ENCODE results near the gene SLC45A1. TPM values are rescaled to one million over a fixed set of nuclear protein-coding genes. Genes with fewer than 3 reads are reported as not detected.

The SLC45A1 gene
- total RNA-seq, 1 donor from 2014 or later, result 6.6 TPM

DNA sequence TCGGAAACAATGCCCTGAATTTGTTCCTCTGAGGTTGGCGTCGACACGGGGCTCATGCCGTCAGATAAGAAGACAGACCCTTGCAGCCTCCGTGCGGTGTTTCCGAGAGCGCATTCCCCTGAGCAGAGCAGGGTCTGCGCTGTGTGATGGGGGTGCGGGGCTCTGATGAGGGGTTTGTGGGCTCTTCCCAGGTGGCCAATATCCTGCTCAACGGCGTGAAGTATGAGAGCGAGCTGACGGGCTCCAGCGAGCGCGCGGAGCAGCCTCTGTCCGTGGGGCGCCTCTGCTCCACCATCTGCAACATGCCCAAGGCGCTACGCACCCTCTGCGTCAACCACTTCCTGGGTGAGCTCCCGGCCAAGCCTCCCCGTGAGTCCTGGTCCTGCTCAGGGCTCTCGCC, 17.3 kb downstream of the SLC45A1 start:
- no peak for DNase-seq

DNA sequence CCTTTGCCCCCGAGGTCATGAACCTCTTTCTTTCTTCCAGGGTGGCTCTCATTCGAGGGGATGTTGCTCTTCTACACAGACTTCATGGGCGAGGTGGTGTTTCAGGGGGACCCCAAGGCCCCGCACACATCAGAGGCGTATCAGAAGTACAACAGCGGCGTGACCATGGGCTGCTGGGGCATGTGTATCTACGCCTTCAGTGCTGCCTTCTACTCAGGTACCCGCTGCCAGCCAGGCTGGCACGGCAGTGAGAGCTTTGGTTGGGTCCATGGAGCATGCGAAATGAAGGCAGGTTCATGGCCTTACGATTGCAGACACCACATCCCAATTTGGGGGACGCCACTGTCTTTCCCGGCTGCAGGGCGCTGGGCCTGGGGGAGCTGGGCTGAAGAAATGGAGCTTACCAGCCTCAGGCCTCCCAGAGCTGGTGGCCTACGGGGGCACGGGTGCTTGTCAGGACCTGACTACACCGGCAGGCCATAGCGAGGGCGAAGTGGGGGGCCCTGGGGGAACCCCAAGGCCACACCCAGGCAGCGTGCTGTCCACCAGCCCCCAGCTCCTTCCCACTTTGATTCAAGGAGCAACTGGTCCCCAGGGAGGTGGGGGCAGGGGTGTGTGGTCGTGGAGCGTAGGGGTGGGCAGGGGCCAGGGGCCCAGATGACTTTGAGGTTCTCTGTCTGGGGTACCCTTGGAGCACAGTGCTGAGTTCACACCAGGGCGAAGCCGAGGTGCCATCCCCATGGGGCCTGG, 20.0 kb downstream of the SLC45A1 start:
- DNase-seq, result no peak

DNA sequence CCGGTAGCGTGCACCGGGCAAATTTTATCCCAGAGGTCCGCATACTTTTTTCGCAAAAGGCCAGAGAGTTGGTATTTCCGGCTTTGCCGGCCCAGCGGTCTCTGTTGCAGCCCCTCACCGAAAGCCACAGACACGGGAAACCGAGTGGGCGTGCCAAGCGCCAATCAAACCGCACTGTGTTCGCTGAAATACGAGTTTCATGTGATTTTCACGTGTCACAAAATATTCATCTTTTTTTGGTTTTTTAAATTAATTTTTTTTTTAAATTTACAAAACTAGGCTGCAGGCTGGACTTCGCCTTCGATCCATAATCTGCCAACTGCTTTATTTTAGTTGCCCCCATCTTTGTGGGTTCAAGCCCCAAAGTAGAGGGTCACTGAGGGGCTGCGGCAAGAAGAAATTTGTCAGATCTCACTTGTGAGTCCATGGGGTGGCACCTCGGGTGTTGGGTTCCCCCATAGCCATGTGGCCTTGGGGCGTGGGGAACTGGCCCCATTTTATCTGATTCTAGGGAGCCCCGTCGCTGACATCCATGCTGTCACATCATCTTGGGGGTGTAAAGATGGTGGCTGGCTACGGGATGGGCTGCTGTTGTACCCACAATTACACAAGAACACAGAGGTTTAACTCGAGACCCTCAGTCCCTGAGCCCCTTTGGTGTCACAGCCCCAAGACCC, 20.8 kb downstream of the SLC45A1 start:
- no peak for DNase-seq

DNA sequence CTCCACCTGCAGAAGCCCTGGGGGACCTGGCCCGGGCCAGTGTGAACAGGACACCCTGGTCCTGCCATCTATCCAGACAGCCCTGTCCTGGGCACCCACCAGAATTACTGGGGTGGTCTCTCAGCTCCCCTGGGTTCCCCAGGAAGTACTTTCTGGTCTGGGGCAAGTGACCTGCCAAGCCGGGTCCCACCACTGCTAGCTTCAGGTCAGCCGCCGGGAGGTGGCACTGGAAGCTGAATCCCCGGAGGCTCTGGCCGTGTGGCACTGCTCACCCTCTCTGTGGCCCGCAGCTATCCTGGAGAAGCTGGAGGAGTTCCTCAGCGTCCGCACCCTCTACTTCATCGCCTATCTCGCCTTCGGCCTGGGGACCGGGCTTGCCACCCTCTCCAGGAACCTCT, 21.3 kb downstream of the SLC45A1 start:
- DNase-seq, result no peak

DNA sequence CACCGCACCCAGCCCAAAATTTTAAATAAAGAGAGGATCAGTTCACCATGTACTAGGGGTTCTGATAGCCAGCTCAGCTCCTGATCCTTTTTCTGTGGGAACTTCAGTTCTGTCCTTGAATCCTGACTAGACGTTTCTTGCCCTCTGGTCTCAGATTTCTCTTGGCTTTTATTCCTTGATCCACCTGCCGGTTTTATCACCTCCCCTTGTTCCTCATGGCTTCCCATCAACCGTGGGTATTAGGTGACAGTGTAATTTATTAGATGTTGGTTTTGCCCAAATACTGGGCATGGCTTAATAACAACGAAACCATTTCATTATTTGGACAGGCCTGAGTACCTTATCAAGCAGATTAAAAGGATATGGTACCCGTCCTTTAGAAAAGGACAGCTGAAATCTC, 22.5 kb downstream of the SLC45A1 start:
- no peak for DNase-seq

DNA sequence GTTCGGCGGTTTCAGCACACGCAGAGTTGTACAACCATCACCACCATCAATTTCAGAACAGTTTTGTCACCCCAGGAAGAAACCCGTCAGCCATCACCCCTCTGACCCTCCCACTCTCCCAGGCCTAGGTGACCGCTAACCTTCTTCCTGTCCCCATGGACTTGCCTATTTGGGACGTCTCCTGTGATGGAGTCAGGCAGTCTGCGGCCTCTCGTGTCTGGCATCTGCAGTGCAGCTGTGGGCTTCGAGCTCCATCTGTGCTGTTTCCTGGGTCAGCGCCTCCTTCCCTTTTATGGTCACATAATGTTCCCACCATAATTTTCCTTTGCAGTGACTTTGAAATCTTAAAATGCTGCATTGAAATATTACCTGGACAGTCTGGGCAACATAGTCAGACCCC, 24.4 kb downstream of the SLC45A1 start:
- no peak for DNase-seq

DNA sequence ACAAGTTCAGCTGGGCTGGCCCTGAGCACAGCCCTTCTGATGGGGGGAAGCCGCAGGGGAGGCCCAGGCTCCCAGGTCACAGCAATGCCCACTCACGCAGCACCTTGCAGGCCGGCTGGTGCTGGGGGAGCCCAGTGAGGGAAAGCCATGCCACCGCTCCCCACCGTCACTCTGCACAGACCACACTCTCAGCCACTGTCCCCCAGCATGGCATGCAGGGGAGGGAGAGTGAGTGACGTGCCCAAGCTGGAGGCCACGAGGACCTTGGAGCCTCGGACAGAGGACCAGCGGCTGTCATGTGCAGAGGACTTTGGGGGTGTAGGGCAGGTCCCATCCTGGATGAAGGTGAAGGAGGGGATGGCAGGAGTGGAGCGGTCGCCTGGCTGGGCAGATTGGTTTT, 25.1 kb downstream of the SLC45A1 start:
- no peak for DNase-seq

DNA sequence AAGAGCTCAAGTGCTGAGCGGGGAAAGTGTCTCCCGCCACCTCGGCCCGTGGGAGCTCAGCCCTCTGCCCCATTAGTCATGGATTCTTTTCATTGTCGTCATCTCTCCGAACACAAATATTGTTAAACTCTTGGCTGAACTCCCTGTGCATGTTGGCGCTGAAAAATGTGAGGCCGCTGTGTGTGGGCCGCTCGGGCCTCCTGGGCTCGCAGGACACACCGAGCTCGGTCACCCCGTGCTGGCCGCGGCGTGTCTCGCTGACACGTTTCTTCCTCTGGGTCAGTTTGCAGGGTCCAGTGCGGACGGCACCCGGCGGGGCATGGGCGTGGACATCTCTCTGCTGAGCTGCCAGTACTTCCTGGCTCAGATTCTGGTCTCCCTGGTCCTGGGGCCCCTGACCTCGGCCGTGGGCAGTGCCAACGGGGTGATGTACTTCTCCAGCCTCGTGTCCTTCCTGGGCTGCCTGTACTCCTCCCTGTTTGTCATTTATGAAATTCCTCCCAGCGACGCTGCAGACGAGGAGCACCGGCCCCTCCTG, 25.6 kb downstream of the SLC45A1 start:
- DNase-seq, result no peak

DNA sequence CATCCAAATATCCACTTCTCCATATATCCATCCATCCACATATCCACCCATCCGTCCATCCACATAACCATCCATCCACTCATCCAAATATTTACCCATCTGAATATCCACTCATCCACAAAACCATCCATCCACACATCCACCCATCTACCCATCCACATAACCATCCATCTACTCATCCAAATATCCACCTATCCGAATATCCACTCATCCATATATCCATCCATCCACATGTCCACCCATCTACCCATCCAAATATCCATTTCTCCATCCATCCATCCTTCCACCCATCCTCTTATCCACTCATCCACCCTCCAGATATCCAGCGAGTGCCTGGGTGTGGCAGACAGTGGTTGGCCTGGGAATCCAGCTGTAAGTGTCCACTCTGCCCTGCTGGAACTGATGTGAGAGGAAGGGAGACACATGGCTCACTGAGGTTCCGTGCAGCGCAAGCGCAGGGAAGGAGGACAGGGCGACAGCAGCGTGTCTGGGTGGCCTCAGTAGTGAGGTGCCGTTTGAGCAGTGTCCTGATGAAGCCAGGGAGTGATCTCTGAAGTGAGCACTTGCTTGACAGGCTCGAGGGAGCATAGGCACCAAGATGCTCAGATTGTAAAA, 27.1 kb downstream of the SLC45A1 start:
- no peak for DNase-seq

DNA sequence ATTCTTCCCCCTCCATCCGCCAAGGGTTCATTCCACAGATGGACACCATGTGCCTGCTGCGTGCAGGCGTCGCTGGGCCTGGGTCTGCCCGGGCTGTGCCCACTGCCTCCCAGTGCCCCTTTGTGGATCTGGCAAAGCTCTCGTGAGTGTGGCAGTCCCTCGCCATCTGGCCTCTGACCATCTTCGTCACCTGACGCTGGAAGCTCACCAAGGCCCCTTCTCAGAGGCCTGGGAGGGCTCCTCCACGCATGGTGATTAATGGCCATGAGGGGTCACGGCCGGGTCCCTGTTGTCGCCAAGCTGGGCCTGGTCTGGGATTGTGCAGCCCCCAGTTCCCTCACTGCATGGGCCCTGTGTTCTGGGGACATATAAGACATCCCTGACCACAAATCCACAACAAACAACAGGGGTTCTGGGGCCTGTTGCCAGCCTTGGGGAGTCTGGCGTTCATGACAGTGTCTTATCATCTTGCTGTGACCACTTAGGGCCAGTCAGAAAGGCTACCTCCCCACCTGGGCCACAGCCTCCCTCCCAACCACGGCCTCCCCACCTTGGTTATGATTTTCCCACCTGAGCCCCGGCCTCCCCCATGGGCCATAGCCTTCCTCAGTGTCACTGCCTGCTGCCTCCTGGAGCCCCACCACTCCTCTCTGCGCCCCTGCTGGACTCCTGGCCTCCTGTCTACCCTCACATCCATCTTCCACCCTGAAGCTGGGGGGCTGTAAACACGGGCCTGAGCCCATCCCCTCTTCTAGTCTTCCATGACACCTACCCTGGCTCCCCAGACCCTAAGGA, 27.9 kb downstream of the SLC45A1 start:
- DNase-seq, result no peak

DNA sequence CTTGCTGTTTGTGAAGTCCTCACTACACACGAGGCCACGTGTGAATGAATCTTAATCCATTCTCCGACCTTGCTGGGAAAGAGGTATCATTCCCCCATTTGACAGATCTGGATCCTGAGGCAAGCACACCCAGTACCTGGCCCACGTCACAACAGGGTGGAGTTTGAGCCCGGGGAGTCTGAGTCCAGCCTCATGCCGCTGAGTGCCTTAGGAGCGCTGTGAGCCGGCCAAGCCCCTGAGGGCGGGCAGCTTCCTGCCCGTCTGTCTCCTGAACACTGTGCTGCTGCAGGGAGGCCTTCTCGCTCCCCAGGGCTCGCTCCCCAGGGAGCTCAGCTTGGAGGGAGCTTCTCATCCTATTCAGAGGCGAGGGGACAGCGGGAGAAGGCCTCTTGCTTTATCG, 29.7 kb downstream of the SLC45A1 start:
- DNase-seq, result no peak

DNA sequence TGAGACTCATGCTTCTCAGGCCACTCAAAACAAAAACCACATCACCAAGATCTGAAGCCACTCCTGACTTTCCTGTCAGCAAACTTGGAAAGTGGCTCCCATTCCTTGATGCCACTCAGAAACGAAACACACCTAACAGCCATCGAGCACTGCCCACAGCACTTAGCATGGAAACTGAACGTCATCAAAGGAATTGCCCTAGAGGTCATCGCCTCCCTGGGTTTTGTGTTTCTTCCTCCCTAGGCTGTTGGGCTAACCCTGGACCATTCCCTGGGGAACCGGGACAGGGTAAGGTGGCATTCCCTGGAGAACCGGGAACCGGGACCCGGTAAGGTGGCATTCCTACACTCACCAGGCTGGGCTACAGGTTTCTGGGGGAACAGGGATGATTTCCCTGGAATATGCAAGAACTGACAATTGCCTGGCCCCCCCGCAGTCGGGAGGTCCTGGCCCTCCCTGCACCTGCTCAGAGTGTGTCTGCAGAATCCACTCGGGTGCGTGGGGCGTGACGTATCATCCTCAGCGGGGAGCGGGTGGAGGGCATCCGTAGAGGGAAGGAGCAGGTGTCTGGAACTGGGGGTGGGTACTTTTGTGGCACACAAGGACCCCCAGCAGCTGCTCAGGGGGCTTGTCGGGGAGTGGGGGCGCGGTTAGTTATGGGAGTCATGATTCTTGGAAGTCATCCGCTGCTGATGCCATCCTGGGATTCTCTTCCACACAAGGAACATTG, 30.3 kb downstream of the SLC45A1 start:
- DNase-seq, result no peak

DNA sequence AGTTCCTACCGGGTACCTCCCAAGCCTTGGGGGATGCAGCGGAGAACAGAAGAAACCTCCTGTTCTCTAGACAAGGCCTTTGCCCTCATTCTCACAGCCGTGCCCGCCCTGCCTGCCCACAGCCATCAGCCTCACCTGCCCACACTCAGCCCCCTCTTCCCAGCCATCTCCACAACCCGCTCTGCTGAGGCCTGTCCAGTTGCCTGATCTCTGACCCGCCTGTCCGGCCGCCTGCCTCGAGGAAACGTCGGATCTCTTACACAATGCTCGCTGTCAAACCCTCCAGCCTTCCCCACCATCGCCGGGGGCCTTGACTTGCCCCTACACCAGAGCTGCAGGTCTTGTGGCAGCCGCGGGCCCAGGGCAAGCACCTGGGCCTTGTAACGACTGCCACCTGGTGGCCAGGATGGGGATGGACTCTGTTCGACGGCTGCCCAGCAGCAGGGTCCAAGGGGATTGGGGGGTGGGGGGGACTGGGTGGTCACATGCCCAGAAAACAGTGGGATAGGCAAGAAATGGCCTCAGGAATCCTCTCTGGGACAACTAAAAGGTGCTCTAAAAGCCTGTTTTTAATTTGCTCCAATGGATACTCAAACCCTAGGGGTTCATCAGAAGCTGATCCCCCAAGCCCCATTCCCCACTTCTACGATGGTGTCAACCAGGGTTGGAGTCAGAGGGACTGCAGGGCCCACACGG, 31.0 kb downstream of the SLC45A1 start:
- no peak for DNase-seq

DNA sequence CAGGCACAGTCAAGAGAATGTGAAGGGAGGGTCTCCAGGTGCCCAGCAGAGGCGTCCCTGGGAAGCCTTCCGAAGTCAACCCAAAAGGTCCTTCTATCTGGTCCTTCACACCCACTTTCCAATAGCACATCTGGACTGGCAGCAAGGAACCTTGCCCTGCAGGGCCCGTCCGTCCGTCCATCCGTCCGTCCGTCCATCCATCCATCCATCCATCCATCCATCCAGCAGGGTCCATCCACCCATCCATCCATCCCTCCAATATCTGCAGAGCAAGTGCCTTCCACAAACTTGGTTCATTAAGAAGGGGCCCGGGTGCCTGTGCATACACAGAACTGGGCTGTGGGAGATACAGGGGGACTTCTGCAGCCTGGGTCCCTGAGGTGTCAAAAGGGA, 31.6 kb downstream of the SLC45A1 start:
- DNase-seq, result no peak

DNA sequence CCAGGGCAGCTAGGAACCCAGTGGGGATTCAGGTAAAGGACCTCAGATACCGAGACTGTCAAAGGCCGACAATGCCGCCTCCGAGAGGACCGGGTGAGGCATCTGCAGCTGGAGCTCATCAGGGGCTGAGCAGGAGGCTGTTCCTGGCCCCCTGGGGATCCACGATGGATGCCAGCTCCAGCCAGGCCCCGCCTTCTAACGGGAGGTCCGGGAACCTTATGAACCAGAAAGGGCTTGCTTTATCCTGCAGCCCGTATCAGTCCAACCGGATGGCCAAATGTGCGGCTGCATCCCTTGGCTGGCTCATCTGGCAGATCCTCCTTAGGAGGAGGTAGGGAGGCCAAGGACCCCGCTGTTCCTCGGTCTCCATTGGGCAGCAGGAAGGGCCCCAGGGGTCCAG, 32.0 kb downstream of the SLC45A1 start:
- DNase-seq, result no peak

DNA sequence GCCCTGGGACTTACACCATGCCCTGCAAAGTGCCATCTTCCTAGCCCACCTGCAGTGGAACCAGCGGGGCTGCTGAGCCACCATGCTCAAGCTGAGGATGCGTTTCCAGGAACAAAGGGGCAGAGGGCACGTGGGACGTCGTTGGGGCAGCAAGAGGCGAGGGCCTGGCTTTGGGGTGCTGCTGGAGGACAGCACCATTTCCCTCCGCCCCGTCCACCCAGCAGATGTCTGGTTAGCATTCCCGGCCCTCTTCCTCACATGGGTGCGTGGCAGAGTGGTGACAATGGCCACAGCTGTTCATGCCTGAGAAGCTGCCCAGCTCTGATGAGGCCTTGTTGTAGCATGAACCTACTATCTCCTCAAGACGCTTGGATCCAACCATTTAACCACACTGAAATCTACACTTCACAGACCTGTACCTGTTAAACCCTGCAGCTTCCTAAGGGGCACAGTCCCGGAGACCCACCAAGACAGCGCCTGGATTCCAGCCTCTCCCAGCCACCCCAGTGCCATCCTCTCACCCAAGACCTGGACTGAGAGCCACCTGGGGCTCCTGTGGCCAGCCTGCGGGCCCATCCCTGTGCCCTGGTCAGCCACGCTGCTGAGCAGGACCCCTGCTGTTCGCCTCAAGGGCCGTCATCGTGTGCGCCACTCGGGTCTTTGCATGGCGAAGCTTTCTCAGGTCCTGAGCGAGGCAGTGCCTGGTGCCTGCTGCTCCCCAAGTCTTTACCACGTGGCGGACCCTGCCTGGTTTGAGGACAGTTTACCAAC, 33.2 kb downstream of the SLC45A1 start:
- DNase-seq, result no peak

DNA sequence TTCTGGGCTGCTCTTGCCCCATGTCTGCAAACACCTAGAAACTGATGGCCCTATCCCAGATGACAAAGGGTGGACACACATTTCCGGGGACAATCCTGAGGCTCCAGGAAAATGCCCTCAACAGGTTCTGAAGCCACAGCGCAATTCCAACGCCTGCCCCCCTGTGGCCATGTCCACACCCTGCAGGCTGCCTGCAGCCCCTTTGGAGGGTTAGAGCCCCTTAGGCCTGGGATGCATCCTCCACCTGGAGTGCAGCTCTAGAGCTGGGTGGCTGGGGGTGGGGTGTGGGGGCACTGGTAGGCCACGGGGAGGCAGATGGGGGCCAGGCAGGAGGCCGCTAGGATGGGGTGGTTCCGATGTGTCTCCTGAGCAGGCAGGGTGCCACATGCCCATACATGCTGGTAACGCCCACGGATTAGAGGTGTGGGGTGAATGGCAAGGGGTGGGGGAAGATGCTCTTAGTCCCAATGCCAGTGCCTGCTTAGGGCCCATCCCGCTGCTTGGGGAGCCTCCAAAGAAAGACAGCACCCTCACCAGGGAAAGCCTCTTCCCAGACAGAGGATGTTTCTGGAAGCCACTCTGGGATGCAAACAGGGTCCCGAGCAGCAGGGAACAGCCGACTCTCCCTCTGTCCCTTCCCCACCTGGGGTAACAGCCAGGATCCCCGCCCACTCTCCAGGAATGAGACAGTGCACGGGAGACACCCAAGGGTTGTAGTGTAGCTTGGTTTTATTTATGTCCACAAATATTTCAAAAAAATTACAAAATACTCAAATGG, 34.0 kb downstream of the SLC45A1 start:
- no peak for DNase-seq

DNA sequence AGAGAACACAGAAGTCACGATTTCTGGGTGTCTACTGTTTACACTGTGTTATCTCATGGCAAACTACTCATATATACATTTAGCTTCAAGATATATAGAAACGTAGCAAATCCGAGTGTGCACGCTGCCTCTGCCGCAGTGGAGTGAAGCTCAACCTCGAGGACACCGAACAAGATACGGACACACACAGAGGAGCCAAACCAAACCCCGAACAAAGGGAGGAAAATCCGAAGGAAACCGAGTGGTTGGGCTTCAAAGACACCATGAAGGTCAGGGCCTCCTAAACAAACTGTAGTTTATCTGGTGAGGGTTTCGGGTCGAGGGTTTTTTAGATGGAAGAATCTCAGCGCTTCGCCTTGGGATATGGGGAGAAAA, 34.5 kb downstream of the SLC45A1 start:
- DNase-seq, result no peak

DNA sequence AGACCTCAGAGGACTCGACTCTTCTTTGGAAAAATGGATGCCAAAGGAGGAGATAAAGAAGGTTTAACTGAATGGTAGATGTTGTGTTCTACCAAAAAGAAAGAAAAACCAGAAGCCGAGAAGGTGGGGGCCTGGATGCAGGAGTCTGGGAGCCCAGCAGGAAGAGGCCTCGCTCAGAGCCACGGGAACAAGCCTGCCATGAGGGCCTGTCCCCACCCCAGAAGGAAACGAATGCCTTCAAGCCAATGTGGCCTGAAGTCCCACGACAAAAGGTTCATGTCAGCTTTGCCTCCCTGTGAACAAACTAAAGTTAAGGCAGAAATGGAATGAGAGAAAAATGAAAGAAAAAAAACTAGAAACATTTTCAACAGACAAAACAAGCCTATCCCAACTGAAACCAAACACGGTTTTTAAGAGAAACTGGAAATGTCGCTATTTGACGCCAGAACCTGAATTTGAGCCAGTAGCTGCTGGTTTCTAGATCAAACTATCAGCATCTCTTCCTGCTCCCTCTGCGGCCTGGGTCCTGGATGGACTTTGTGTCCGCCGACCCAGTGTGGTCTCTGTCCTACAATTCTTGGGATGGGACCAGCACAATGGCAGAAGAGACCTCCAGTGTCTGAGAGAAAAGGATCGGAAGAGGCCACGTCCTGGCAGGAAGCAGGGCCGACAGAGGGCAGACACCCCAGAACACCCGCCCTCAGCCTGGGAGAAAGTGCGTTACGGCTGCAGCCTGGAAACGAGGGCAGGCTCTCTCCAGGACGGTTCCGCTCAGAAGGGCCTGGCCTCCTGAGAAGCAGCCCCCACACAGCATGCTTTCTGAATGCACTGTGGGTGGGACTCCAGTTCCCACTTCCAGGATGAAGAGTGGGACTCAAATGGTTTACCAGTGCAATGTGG, 35.2 kb downstream of the SLC45A1 start:
- DNase-seq, result no peak
